GM18867 (cell line): ENCODE data around the gene CLEC9A.
"Not testable (repeated sequence)": the region's sequence is repeated elsewhere in the genome, so short reads cannot be mapped to it uniquely, and the experiment has no call there.

ENCODE experiments used
- ATAC-seq: cut with Tn5 transposase; IDR thresholded peaks from one replicate; pipeline ENCODE4 v1.9.1; 2021; ENCODE audit warnings: mild to moderate bottlenecking, moderate library complexity; ENCODE audit not compliant: unreplicated experiment

Gene CLEC9A

DNA sequence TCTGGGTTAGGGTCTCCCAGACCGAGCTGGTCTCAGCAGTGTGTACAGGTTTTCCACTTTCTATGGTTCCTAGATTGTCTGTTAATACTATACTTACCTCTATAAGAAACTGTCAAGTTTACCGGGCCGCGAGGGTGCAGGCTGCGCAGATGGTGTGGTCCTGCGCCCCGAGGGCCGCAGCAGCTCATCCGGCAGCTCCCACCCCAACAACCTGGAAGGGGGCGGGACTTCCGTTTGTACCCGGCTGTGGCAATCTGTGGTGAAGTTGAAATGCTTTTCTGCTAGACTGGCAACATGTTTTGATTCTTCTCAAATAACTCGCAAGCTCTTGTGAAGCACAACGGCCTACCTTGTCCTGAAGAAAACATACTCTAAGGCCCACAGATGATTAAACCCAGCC lies at the start of gene CLEC9A:
CLEC9A (plus strand) TSS at position 237 of the 400 bp plus-strand sequence. CDS start 22,006 bp downstream, outside the sequence.
- no peak for ATAC-seq

DNA sequence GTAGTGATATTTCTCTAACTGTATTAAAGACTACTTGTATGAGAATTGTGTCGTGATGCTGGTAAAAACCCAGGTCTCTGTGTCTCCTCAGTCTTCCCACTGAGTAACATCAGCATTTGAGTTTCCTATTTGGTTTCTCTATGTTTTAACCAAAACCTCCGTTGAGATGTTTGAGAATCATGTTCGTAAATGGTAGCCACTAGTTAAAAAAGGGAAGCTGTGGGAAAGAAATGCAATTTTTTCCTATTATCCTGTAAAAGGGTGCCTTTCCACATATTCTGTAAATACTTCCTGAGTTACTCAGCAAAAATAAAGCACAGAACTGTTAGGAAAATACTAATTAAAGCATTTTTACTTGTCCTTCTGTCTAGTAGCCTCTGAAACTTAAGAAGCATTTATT lies 38.6 kb upstream of the CLEC9A start:
- ATAC-seq: no peak

DNA sequence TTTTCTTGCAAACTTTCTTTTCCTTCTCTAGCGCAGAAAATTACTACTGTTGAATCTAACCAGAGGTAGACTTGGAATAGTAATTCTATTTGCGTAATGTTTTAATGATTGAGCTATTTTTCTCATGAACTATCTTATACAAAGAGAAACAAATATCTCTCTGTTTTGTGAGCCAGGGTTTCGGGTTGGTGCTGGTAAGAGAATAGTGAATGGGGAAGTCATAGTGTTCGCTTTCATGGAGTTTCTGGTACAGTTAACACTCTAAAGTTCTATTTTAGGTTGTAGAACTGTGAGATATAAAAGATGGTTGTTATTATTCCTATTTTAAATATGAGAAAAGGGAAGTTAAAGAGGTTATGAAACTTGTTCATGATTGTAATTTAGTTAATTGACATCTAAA lies 38.2 kb upstream of the CLEC9A start:
- ATAC-seq: no peak

DNA sequence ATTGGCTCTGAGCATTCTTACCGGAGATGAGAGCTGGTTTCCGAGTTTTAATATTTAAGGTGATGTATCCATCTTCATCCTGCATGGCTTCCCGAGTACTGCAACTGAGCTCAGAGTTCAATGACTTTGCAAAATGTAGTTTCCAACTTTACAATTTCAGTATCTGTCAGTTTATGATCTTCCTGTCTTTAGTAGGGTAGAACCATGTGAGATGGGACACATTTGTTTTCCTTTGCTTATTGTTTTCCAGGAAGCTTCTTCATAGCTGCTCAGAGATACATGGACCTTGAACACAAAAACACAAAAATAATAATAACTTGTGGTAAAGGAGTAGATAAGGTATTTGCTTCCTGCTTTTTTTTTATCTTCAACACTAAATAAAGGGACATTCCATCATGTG lies 31.5 kb upstream of the CLEC9A start, which contains the start of gene CLEC1B:
CLEC1B (minus strand) TSS at position 106 of the 400 bp plus-strand sequence; CDS start at position 85, 21 bp downstream.
- ATAC-seq: no peak

DNA sequence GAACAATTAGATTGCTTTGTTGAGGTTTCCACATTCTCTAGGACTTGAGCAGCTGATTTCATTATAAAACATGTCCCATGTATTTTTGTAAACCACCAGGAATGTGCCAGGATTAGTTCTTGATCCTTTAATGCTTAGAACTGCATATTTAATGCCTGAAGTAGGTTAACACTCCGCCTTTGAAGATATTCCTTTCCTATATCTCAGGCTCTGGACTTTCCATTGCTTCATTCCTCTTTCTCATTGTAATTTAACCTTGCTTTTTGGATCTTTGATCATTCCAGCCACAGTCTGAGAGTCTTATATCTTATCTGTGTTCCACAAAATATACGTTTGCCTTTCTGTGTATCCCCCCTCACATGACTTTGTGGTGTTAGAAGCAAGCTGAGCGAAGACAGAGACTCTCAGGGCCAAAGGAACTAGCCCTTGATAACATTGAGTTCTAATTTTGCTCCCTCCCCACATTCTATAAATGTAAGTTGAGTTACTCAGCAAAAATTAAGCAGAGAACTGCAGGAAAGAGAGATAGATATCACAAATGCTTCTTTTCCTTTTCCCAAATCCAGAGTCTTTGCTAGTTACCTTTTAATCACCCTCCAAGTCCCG lies 29.2 kb upstream of the CLEC9A start:
- no peak for ATAC-seq

DNA sequence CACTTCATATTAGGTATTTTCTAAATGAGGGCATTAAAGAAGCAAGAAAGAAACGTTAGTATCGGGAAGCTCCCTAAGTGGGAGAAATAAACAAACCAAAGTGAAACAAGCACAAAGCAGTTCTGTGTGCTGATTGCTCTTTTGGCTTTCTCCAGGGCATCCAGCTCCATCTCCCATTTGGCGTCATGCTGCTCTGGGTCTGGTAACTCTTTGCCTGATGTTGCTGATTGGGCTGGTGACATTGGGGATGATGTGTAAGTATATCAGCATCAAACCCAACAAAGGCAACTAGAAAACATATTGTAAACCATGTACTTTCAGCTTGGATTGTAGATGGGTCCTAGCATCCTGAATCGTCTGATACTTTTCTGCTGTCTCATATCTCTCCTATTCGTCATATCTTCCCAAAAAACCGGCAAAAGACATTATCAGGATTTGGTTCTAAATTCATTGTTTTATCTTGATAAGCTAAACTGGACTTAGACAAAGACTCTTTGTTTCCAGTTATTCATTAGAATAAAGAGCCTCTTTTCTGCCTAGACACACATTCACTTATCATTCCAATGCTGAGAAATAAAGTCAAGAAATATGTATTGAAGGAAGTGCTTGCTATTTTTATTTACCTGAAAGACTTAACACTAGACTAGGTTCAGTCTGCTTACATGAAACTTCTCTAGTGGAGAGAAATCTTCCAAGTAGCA lies 17.7 kb upstream of the CLEC9A start:
- ATAC-seq: no peak

DNA sequence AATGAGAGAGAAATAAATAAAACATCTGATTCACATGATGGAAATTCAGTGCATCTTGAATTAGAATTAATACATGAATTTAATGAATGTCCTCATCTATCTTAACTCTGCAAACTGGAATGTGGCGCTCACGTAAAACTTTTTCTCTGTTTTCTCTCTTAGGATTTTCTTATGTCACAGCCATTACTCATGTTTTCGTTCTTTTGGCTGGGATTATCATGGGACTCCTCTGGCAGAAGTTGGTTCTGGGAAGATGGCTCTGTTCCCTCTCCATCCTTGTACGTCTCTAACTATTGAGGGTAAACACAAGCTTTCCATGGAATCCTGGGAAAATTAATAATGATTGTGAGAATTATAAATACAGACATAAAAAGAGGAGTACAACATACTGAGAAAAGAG lies 15.0 kb upstream of the CLEC9A start:
- ATAC-seq: no peak

DNA sequence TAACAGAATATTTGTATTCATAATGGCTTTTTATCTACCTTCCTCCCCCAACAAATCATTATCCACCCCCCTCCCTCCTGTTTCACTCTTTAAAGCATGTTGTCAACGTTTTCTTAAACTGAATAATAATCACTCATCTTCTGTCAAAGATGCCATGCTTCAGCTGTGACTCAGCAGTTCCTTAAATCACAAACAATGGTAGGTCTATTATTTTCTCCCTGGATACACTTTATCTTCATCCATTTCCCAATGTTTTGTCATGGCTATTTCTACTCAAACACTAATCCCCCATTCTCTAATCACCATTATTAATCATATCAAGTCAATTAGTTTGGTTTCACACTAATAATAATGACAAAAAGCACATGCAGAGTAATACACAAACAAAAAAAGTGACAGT lies 13.6 kb upstream of the CLEC9A start:
- no peak for ATAC-seq

DNA sequence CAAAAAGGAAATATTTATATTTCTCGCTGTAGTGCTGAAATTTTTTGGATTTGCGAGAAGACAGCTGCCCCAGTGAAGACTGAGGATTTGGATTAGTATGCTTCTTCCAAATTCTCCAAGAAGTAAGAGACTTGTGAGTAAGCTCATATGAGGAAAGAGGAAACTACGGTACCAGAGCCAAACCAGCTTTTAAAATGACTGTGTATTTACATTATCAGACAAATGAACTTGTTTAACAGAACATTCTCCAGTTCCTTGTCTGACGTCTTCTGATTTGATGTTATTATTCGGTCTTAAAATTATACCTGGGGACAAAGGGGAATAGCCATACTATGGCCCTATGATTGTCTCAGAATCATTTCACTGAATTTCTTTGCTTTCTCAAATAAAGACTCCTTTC lies 12.1 kb upstream of the CLEC9A start:
- no peak for ATAC-seq

DNA sequence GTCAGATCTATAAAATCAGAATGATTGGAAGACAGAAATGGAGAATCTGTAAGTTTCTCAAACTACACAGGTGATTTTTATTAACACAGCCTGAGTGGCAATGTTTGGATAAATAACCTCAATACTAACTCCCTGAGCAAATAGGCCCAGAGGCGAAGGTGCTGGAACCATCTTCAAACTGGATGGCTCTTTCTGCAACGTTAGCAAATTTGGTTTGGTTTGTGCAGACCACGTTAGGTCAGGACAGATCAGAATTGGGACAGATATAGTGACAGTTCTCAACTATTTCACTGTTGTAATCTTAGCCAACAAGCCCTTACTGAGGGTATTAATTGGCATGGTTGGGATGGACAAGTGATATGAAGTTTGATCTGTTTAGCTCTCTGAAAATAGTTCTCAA lies 9.1 kb upstream of the CLEC9A start:
- no peak for ATAC-seq

DNA sequence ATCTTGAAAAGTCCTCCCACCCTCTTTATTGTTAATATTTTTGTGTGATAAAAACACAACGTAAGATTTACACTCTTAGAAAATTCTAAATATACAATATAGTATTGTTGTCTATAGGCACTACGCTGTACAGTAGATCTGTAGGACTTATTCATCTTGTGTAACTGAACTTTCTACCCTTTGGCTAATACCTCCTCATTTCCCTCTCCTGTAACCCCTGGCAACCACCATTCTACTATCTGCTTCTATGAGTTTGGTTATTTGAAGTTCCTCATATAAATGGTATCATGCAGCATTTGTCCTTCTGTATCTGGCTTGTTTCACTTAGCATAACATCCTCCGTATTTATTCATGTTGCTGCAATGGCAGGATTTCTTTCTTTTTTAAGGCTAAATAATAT lies 5.2 kb upstream of the CLEC9A start:
- ATAC-seq: no peak

DNA sequence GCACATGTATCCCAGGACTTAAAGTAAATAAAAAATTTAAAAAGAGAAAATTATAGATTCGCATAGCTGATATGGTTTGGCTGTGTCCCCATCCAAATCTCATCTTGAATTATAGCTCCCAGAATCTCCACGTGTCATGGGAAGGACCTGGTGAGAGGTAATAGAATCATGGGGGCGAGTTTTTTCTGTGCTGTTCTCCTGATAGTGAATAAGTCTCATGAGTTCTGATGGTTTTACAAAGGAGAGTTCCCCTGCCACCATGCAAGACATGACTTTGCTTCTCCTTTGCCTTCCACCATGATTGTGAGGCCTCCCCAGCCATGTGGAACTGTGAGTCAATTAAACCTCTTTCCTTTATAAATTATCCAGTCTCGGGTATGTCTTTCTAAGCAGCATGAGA lies 3.8 kb upstream of the CLEC9A start:
- not testable (repeated sequence) for ATAC-seq

DNA sequence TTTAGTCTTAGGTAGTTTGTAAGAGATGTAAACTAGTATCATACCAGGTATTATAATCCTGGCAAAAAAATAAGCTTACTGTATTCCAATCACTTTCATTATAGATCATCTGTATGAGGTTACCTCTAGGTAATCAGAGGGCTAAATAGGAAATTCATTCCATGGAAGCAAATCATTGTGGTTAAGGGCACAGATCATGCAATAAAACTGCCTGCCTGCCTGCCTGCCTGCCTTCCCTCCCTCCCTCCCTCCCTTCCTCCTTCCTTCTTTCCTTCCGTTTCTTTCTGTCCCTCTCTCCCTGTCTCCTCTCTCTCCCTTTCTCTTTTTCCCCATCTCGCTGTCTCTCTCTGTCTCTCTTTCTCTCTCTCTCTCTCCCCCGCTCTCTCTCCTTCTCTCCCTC lies 3.2 kb upstream of the CLEC9A start:
- no peak for ATAC-seq

DNA sequence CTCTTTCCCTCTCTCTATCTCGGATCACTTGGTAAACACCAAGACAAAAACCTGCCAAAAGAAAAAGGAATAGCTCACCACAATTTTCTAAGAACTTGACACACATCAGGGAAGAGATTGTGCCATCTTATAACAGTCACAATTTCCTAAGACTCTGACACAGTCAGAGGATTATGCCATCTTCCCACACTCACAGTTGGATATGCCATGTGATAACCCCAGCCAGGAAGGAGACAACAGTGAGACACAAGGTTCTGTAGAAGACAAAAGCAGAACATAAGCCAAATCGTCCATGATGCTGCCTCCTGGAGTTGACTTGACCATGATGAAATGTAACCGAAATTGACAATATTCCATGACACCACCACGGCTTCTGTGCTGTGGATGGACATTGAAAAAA lies 2.8 kb upstream of the CLEC9A start:
- no peak for ATAC-seq

DNA sequence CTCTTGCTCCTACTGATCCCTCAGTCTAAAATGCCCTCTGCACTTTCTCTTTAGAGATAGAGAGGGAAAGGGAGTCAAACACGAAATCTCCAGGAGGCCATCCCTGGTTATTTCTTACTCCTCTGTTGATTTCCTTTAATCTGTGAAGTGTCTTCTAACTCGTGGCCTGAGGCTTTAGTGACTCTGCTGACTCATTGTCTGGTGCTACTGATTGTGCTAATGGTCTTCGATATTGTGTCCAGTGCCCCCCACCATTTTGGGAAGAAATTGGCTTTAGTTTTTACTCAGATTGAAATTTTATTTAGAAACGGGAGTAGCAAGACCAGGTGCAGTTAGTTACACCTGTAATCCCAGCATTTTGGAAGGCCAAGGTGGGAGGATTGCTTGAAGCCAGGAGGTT lies 839 bp downstream of the CLEC9A start:
- no peak for ATAC-seq

DNA sequence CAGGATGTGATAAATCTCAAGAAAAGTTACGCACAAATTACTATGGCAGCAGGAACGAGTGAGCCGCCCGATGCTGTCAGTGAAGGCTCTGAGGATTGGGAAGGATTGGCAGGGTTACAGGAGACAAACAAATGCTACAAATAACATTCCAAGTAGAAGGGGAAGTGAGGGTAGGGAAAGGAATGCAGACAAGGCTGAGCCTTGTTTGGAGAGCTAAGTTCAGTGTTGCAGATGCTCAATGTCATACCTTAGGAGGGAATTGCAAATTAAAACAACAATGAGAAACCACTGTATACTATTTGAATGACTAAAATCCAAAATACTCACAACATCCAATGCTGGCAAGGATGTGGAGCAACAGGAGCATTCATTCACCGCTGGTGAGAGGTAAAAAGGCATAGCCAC lies 1.3 kb downstream of the CLEC9A start:
- no peak for ATAC-seq

DNA sequence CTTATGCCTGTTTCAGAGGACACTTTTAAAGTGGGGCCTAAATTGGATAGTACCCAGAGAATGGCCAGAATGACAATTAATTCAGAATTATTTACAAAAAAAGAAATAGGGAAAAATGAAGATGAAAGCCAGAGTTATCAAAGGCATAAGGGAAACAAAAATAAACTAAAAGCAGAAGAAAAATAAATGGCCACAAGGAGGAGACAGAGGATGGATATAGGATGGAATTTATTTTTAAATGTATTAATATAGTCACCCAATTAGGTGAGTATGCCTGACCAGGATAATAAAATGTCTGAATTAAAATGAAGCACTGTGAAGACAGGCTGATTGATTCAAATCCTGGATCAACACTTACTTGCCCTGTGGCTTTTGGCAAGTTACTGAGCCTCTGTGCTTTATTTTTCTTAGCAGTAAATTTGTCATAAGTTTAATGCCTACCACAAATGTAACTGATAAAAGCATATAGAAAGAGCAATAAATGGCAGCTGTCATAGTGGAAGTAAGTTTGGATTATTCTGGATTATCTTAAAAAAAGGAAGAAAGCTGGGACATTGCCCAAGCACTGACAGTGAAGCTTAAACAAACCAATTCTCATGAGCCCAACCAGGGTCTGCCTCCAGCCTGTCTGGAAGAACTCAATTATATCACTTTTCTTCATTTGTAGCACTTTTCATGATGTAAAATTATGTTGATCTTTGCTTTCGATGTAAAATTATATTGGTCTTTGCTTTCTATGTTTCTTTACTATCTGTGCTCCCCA lies 3.5 kb downstream of the CLEC9A start:
- ATAC-seq: no peak

DNA sequence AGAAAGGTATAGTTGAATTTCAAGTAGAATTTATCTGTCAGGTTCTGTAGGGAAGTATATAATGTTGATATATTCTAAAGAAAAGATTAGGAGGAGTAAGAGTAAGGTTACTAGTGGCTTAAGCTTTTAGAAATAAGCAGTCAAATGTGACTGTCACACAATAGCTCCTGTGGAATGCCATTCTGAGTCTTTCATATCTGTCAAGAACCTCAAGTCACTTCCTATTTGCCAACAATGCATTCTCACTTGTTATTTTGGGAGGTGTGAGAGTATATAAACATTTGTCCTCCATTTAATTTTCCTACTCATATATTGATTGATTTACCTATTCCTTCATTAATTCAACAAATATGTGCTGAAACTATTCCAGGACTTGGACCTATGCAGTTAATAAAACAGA lies 11.7 kb downstream of the CLEC9A start:
- ATAC-seq: no peak

DNA sequence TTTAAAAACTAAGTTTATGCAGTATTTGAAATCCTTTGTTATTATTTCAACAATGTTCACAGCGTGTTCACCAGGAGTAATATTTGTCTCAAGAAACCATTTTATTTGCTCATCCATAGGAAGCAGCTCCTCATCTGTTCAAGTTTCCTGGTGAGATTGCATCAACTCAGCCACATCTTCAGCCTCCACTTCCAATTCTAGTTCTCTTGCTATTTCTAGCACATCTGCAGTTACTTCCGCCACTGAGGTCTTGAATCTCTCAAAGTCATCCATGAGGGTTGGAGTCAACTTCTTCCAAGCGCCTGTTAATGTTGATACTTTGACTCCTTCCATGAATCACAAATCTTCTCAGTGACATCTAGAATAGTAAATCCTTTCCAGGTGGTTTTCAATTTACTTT lies 18.0 kb downstream of the CLEC9A start:
- no peak for ATAC-seq

DNA sequence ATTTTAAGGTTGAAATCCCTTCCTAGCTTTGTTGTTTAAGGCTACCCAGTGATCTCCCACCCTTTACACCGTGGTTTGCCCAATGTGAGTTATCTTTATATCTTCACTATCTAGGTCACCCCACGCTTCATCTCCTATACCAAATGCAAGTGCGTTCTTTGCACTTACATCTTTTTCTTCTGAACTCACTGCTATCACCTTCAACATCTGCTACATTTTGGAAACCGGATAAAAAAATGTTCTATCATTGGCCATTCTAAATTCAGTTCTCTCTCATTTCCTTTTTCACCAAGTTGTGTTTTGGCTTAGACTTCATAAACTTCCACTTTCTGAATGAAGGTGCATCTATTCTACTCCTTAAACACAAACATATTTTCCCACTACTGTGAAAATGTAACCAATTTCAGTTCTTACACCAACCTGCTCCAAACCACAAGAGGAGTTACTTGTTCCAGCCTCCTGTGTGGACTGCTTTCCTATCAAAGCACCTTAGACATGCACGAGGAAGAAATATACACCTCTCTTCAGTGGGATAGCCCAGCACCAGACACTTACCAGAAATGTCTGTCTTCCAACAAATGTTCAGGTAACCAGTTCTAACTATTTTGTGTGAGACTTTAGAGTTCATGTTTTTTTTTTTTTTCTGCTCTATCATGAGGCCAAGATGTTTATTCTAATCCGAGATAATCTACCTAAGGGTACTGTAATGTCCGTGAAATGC lies 21.9 kb downstream of the CLEC9A start:
- no peak for ATAC-seq

DNA sequence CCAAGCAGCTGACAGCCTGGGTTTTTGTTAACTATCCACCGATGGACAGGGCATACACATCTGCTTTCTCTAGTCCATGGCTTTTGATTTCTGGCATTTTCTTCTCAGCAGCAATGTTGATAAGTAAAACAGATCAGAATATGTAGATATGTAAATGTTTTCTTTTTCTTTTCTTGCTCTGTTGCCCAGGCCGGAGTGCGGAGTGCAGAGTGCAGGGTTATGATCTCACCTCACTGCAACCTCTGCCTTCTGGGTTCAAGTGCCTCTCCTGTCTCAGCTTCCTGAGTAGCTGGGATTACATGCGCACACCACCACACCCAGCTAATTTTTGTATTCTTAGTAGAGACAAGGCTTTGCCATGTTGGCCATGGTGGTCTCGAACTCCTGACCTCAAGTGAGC lies 27.9 kb downstream of the CLEC9A start:
- ATAC-seq: no peak
